HL-60 (cell line): ENCODE measurements around the gene MAP2K5.

ENCODE experiments used
- DNase-seq, 2 experiments: peaks; one replicate each; pipeline ENCODE4 v3.0.0-alpha.2; 2010 to 2020; ENCODE audit warnings: low read depth in 1 of 2, low spot score in 1 of 2
- H3K27ac ChIP-seq: fragments of 250-450 bp; sonication (Bioruptor Pico); replicated peaks from 2 replicates; pipeline ENCODE4 v1.5.1; 2020; ENCODE audit warnings: mild to moderate bottlenecking, moderate library complexity
- H3K27me3 ChIP-seq: fragments of 250-450 bp; sonication (Bioruptor Pico); 2 replicates; pipeline ENCODE4 v1.5.1; 2021; ENCODE audit warnings: mild to moderate bottlenecking, moderate library complexity; ENCODE audit not compliant: insufficient read depth, poor library complexity, severe bottlenecking
- H3K4me3 ChIP-seq: replicated peaks from 2 replicates; pipeline ENCODE4 v1.5.1; 2011; ENCODE audit warnings: mild to moderate bottlenecking, control low read depth, low read length; ENCODE audit not compliant: insufficient read depth
- CTCF ChIP-seq: IDR thresholded peaks from one replicate; pipeline ENCODE4 v1.5.1; 2011; ENCODE audit warnings: low read length, control low read depth, inconsistent platforms; ENCODE audit not compliant: insufficient read depth
- GABPA ChIP-seq: IDR thresholded peaks from 2 replicates; pipeline ENCODE4 v1.6.1; 2012; ENCODE audit warnings: low read depth
- POLR2AphosphoS5 ChIP-seq: IDR thresholded peaks from 2 replicates; pipeline ENCODE4 v1.6.1; 2012; ENCODE audit warnings: low read depth
- REST ChIP-seq: IDR thresholded peaks from 2 replicates; pipeline ENCODE4 v1.6.1; 2012; ENCODE audit warnings: low read depth; ENCODE audit not compliant: insufficient replicate concordance
- SPI1 ChIP-seq: IDR thresholded peaks from 2 replicates; pipeline ENCODE4 v1.6.1; 2012; ENCODE audit warnings: low read depth, mild to moderate bottlenecking, borderline replicate concordance

The MAP2K5 gene

GRCh38 chr15:67758619-67759300 lies 216.3 kb downstream of the MAP2K5 start:
- TF ChIP-seq REST: no peak
- TF ChIP-seq POLR2AphosphoS5: no peak
- TF ChIP-seq SPI1: no peak
- no peak for TF ChIP-seq GABPA
- TF ChIP-seq CTCF: no peak
- H3K27me3 ChIP-seq: no peaks in the 10 kb centered on the region
- H3K4me3 ChIP-seq: no peak overlapping the region
- no peak overlapping the region for H3K27ac ChIP-seq
- no peak for DNase-seq

- TF ChIP-seq REST: no peak
- no peak for TF ChIP-seq SPI1
- TF ChIP-seq GABPA: no peak
- no peak for TF ChIP-seq CTCF
- TF ChIP-seq POLR2AphosphoS5: no peak
- Histone ChIP-seq H3K4me3 (no peak overlapping the region), H3K27ac (no peak overlapping the region), H3K27me3 (no peaks in the 10 kb centered on the region)
- DNase-seq: no peak
These were observed 218.4 kb downstream of the MAP2K5 start for GRCh38 chr15:67760901-67761300.

DNA sequence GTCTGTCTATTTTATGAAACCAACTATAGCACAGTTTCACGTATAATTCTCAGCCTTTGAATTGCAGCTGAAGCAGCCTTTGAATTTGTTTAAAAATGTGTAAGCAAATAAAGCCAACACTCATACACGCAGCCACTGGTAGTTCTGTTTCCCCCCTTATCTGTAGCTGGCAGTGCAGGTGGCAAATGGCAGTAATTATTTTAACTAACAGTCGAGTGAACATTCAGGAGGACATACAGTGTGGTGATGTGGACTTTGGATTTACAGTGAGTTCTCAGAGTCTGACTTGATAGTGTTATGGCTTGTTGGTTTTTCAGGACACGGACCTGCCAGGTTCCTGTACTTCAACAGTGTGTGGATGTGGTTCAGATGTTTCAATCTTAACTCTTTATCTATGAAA lies 218.8 kb downstream of the MAP2K5 start:
- Histone ChIP-seq H3K4me3 (no peak overlapping the region), H3K27ac (no peak overlapping the region), H3K27me3 (no peaks in the 10 kb centered on the region)
- DNase-seq: no peak
- no peak for TF ChIP-seq POLR2AphosphoS5
- no peak for TF ChIP-seq SPI1
- TF ChIP-seq CTCF: no peak
- no peak for TF ChIP-seq GABPA
- no peak for TF ChIP-seq REST
